ENCODE data around the gene SLC16A1.

The SLC16A1 gene

GRCh38 chr1:112933820-112934571, 22.0 kb downstream of the SLC16A1 start:
- DNase-seq, result no peak
- intact Hi-C loops (cut with DNase I), result no loop called here

GRCh38 chr1:112929979-112930378, 26.0 kb downstream of the SLC16A1 start:
- no peak for DNase-seq
- intact Hi-C loops (cut with DNase I), result no loop called here

- intact Hi-C loops (cut with DNase I), result no loop called here
- peak in 1 of 42 donors; percentile 15 for DNase-seq
These were observed 28.5 kb downstream of the SLC16A1 start for GRCh38 chr1:112927462-112927990.

- intact Hi-C loops (cut with DNase I), result no loop called here
- DNase-seq, result no peak
These were observed 29.1 kb downstream of the SLC16A1 start for GRCh38 chr1:112926858-112927257.

GRCh38 chr1:112925015-112925414, 31.0 kb downstream of the SLC16A1 start:
- intact Hi-C loops (cut with DNase I), result no loop called here
- no peak for DNase-seq

- no peak for DNase-seq
- intact Hi-C loops (cut with DNase I), result no loop called here
These were observed 32.0 kb downstream of the SLC16A1 start for GRCh38 chr1:112923959-112924349.

- no peak for DNase-seq
- intact Hi-C loops (cut with DNase I), result no loop called here
These were observed 32.6 kb downstream of the SLC16A1 start for GRCh38 chr1:112923234-112923958.

GRCh38 chr1:112911506-112912220, 44.3 kb downstream of the SLC16A1 start:
- intact Hi-C loops (cut with DNase I), result no loop called here
- no peak for DNase-seq

GRCh38 chr1:112909847-112910246, 46.1 kb downstream of the SLC16A1 start:
- no peak for DNase-seq
- intact Hi-C loops (cut with DNase I), result no loop called here

- DNase-seq, result peak in 2 of 42 donors; percentile 24 to 25
- intact Hi-C loops (cut with DNase I), result no loop called here
These were observed 49.8 kb downstream of the SLC16A1 start for GRCh38 chr1:112906150-112906698.

GRCh38 chr1:112905395-112906149, 50.4 kb downstream of the SLC16A1 start:
- intact Hi-C loops (cut with DNase I), result no loop called here
- no peak for DNase-seq

- DNase-seq, result no peak
- intact Hi-C loops (cut with DNase I), result no loop called here
These were observed 51.1 kb downstream of the SLC16A1 start for GRCh38 chr1:112904831-112905261.

GRCh38 chr1:112904071-112904830, 51.7 kb downstream of the SLC16A1 start:
- no peak for DNase-seq
- intact Hi-C loops (cut with DNase I), result no loop called here

- intact Hi-C loops (cut with DNase I), result no loop called here
- DNase-seq, result no peak
These were observed 53.8 kb downstream of the SLC16A1 start for GRCh38 chr1:112902221-112902620.

GRCh38 chr1:112901387-112901786, 54.6 kb downstream of the SLC16A1 start:
- no peak for DNase-seq
- intact Hi-C loops (cut with DNase I), result no loop called here

- no peak for DNase-seq
- intact Hi-C loops (cut with DNase I), result no loop called here
These were observed 59.2 kb downstream of the SLC16A1 start for GRCh38 chr1:112896783-112897182.

GRCh38 chr1:112894561-112895011, 61.4 kb downstream of the SLC16A1 start:
- intact Hi-C loops (cut with DNase I), result no loop called here
- peak in 2 of 42 donors; percentile 16 to 31 for DNase-seq

- intact Hi-C loops (cut with DNase I), result no loop called here
- DNase-seq, result no peak
These were observed 62.0 kb downstream of the SLC16A1 start for GRCh38 chr1:112894010-112894292.

Data from head of caudate nucleus (tissue), 42 donors.